GM18511 (cell line): ENCODE measurements around the gene SLC10A1.

ENCODE experiments used
- ATAC-seq: cut with Tn5 transposase; IDR thresholded peaks from one replicate; pipeline ENCODE4 v1.9.1; 2021; ENCODE audit warnings: mild to moderate bottlenecking, moderate library complexity; ENCODE audit not compliant: unreplicated experiment

The SLC10A1 gene

DNA sequence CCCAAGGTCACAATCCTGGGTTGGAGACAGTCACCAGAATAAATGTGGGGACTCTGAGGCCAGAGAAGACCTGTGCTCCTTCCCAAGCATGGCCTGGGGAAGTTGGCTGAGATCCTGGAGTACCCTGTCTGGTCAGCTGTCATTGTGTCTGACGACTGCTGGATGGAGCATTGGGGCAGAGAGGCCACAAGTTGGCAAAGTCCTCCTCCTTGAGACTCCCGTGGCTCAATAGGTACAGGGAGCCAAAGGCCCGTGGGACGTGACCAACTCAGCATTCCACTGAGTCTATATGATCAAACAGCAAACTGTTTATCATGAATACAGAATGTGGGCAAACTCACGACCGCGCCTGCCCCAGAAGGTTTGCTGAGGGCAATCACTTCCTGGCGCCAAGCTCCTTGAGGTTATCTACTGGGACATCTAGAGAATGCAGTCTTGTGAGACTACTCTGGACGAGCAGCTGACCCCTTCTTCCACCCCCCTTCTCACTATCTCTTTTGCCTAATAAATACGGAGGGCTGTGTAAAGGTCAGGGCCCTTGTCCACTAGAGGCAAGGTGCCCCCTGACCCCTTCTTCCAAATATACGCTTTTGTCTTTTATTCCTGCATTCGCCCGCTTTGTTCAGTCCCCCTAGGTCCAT is 14.3 kb upstream of the SLC10A1 start:
- no peak for ATAC-seq

DNA sequence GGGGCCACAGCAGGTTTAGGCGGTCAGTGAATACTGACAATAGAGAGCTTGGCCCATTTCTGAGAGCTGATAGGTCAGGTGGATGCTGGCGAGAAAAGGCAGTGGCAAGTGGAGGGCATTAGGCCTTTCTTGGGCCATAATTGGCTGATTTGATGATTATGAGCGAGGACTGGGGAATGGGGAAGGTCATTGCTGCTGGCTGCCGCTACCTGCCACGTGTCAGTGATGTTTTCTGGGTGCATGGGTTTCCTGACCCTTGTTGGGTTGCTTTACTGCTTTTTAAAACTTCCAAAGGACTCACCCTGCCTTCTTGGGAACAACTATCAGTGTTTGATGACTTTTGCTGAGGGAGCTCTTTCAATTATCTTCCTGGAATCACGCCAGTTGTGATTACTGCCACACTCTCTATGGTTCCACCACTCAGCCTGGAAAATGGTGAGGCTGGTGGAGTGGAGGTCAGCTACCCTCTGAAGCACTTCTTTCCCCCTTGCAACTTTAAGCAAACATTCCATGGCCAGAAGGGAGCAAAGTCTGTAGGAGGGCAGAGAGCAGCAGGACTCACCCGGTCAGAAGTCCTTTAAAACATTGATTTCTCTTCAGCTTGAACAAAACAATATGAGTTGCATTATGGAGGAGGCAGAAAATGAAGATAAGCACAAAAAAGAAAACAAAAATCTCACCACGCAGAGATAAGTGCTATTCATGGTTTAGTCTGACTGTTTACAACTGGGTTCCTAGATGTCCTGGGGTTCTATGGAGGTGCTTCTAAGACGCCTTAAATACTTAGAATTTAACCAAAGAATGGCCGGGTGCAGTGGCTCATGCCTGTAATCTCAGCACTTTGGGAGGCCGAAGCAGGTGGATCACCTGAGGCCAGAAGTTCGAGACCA is 12.1 kb upstream of the SLC10A1 start:
- no peak for ATAC-seq

DNA sequence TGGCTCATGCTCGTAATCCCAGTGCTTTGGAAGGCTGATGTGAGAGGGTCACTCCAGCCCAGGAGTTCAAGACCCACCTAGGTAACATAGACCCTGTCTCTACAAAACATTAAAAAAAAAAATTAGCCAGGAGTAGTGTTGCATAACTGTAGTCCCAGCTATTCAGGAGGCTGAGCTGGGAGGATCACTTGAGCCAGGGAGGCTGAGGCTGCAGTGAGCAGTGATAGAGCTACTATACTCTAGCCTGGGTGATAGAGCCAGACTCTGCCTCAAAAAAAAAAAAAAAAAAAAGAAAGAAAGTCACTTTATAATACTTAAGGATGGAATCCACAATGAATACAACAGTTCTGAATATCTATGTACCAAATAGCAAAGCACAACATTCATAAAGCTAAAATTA is 10.2 kb upstream of the SLC10A1 start:
- no peak for ATAC-seq

DNA sequence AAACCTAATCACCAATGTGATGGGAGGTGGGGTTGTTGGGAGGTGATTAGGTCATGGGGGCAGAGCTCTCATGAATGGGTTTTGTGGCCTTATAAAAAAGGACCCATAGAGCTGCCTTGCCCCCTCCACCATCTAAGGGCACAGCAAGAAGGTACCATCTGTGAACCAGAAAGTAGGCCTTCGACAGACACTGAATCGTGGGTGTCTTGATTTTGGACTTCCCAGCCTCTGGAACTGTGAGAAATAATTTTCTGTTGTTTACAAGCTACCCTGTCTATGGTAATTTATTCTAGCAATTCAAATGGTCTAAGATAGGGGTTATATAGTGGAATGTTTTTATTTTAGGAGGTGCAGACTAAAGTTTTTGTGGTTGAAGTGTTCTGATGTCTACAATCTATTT is 7.9 kb upstream of the SLC10A1 start:
- ATAC-seq = no peak

DNA sequence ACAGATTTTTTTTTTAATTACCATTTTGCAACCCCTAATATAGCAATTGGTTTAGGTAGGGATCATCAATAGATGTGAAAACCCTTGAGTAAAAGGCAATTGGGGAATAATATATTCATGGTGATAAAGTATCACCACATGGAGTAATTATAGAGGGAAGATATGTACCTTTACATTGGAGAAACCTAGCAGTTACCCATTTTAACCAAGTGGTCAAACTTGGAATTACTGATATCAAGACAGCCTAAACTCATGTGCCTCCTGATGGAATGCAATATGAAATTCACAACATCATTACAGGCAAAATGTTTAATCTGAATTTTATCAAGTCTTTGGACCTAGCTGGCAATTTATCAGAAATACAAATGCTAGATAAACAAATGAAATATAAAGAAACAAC is 6.7 kb upstream of the SLC10A1 start:
- ATAC-seq = no peak

DNA sequence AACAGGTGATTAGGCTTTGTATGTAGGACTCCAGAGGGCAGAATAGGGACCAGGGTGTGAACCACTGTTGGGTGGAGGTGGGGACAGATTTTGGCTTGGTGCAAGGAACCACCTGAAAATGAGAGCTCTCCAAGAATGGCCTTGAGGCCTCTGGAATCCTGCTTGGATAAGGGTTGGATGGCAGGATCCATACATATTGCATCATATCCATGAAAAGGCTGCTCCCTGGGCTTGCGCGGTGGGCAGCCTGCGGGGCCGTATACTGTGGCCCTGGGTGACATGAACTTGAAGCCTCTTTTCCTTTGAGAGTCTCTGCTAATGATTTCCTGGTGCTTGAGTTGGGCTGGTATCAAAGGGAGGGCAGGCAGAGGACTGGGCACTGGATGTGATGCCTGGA is 1.3 kb upstream of the SLC10A1 start:
- ATAC-seq = no peak

DNA sequence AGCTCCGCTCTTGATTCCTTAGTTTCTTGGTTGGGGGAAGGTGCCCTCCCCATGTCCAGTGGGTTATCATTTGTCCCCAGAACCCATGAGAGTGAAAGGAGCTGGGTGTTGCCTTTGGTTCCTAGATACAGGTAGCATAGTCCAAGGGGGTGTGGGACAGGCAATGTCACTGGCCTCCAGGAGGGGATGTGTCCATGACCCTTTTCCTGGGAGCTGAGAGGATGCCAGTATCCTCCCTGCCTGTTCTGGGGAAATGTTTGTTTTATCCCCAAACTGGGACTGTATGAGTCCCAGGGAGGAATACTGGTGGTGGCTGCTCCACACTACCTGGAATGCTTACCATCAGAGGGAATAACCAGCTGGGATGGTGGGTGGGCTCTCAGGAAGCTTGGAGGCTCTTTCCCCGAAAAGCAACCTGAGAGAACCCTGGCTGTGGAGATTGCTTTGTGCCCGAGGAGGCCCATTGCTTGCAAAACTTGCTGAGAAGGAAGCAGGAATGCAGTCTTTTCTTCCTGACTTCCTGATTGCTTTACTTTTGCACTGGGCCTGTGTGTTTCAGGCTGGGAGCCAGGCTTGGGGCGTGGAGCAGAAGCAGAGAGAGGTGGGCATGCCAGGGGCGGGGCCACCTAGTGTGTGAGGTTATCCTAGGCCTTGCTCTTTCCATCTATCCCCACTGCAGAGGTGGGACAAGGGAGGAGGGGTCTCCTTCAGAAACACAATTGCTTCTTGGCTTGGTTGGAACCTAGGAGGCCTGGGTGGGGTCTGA is 715 bp upstream of the SLC10A1 start:
- ATAC-seq = no peak

DNA sequence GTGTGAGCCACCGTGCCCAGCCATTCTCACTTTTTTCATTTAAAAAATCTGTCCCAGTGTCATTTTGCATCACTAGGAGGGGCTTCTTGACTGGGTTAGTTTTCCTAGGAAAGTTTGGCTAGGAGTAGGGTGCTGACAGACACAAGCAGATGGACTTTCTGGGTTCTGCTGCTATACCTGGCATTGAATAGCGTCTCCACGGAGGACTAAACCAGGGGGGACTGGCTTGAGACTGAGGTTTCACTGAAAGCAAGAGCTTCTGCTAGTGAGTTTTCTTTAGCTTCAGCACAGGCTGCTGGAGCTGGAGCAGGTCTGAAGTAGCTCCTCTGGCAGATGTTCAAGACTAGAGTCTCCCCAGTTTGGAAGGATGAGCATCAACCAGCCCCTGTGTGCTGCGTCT is 1.4 kb downstream of the SLC10A1 start:
- no peak for ATAC-seq

DNA sequence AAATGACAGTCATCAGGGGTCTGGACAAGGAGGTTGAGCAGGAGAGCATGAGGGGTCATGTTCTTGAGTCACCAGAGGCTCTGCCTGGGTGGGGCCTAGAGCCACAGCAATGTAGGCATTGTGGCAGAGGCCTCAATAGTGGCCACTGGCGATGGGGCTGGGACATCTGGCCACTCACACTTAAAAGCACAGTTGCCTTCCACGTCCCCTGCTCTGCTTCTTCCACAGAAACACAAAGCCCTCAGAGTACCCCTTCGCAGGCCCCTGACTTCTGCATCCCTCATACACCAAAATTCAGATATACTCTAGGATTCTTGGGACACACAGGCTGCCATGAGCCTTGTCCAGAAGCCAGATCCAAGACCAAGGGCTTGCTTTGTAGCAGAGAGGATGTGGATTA is 2.2 kb downstream of the SLC10A1 start:
- ATAC-seq = no peak

DNA sequence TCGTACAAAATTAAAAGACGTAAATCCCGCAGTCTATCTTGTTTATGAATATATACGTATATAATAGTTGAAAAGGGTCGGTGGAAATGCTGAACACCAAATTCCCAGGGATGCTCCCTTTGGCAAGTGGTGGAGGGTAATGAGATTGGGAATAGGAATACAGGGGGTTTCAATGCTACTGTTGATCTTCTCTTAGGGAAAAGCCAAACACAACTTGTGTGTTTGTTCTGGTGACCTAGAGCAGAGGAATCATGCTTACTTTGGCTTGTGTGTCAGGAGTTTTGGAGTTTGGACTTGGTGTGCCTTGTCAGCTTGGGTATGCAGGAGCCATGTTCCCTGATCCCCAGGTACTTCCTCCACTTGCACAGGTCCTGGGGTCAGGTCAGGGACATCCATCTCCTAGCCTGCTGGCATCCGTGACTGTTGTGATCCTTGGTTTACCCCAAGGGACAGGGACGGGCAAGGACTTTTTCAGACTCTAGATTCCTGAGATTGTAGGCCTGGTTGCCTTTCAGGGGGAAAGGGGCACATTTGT is 4.1 kb downstream of the SLC10A1 start:
- ATAC-seq = no peak

DNA sequence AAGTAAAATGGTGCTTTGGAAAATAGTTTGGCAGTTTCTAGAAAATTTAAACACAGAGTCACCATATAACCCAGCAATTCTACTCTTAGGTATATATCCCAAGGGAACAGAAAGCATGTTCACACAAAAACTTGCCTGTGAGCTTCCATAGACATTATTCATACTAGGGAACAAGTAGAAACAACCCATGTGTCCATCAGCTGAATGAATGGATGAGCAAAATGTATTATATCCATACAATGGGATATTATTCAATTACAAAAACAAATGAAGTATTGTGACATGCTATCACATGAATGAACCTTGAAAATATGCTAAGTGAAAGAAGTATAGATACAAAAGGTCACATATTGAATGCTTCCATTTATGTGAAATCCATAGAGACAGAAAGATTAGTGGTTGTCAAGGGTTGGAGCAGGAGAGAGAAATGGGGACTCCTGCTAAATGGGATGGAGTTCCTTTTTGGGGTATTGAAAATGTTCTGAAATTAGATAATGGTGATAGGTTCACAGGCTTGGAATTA is 7.9 kb downstream of the SLC10A1 start:
- no peak for ATAC-seq

DNA sequence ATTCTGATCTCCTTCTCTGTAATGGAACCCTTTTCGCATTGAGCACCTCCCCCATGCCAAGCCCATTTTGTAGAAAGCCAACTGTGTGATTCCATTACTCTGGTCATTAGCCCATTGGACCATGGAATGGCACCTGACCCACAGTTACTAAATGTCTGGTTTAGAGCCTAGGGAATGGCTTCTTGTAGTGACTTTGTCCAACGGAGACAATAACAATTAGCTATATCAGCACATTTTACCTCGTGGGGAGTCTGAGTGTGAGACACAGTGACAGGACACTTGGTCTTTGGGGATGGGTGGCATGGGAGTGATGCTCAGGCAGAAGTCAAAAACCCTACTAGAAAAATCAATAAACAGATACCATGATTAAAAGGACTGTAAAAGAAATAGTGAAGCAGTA is 10.4 kb downstream of the SLC10A1 start:
- no peak for ATAC-seq

DNA sequence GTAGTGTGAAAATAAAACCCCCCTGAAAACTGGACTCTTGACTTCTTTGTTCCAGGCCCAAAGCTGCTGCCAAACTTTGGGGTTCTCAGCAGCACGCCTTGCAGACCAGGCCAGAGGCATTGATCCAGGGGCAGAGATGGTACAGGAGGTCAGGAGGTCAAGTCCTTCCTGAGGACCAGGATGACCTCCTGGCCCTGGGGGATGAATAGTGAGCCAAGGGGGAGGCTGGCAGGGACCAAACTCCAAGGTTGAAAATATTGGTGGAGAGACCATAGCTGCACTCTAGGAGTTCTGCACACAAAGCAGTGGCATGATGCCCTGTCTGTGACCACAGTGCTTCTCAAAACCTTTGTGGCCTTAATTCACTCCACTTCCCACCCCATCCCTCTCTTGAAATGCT is 12.1 kb downstream of the SLC10A1 start:
- no peak for ATAC-seq

DNA sequence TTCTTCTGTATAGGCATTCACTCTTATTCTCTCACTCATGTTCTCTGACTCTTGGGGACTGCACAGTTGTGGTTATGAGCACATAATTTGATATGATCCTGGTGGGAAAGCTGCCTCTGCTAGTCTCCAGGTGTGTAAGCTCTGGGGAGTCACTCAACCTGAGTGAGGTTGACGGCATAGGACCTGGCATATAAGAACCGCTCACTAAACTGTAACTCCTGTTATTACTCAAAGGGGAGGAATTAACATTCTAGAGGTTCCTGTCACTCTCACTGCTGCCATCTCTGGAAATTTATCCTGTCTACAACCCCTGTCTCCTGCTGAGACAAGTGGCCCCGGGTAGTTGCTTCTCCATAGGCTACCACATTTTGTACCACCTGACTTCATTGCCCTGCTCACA is 16.1 kb downstream of the SLC10A1 start:
- ATAC-seq = no peak

DNA sequence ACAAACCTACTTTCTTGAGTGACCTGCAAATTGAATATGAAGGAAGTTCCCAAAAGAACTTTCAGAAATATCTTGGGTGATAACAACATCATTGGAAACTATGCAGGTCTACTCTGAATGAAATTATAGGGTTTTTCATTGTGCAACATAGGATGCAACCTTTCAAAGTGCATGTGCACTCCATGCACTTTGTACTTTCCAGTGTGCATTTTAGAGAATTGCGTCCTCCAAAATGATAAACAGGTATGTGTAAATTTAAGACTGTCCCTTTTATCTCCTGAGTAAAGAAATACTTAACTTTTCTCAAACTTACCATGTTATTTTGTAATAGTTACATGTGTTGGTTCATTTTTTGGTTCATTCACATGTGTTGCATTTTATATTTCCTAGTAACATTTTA is 16.9 kb downstream of the SLC10A1 start:
- ATAC-seq = no peak

DNA sequence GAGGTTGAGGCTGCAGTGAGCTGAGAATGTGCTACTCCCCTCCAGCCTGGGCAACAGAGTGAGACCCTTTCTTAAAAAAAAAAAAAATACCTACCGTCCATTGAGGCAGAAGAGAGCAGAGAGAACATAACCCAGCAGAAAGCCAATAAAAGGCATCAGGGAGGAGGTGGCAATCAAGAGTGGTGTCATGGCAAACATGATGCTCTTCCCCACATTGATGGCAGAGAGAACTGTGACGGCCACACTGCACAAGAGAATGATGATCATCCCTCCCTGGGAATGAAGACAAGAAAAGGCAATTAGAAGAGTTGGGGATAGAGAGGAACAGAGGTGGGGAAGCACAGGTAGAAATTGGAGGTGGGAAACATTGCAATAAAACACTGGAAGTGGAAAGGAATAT is 18.0 kb downstream of the SLC10A1 start:
- no peak for ATAC-seq

DNA sequence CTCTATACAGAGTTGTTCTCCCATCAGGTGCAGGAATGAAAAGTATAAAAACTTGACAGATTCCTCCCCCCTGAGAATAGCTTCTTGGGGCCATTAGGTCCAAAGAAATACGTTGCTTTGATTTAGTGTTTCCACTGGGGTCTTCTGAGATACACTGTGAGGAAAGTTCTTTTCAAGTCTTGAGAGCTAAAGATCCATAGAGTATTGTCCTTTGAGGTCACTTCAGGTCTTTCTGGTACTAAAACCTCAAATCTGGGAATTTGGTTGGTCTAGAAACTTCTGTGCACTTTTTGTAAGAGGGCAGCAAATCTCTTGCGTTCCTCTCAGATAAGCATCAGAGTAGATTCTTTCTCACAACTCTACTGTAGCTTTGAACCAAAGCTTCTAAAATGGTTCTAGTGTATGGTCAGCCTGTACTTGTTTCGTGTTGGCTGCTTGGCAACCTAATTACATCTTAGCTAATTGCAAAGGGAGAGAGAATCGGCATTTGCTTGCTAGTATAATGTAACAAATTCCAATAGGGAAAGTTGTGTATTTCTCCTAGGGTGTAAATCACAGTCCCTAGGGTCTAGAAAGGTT is 20.1 kb downstream of the SLC10A1 start:
- no peak for ATAC-seq

DNA sequence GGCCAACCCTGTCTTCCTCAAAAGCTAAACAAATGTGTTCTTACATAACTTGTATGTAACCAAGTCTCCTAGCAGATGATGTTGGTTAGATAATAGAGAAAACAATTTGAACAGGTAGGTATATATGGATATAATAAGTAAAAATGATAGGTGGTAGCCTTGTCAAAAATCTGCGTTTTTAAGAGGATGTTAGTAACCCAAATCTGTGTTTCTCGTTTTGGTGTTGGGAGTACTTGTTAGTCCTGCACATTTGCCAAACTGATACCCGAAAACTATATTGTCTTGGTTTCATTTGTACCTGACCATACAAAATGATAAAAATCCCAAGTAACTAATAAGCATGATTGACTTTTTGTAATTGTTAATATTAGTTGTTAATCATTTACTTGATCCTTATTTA is 22.0 kb downstream of the SLC10A1 start:
- no peak for ATAC-seq

DNA sequence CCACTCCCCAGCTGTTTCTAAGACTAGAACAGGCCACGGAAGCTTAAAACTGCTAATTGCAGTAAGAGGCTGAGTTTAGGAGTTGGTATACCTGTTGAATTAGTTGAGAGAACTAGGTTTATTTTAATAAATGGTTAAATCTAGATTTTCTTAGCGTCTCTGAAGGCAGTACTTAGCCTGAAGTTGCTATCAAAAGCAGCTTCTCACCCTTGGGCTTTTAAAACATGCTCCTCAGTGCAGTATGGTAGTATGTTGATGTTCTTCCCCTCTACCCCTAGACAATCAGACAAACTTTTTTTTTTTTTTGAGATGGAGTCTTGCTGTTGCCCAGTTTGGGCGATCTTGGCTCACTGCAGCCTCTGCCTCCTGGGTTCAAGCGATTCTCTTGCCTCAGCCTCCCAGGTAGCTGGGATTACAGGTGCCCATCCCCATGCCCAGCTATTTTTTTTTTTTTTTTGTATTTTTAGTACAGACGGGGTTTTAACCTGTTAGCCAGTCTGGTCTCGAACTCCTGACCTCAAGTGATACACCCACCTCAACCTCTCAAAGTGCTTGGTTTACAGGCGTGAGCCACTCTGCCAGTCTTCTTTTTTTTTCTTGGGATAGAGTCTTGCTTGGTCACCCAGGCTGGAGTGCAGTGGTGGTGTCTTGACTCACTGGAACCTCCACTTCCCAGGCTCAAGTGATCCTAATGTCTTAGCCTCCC is 23.3 kb downstream of the SLC10A1 start:
- no peak for ATAC-seq
